MM.1S (cell line): Measurements from ENCODE around the gene RFC3.

Experiments
- DNase-seq: peaks from one replicate; pipeline ENCODE4 v3.0.0-alpha.2; 2015
- H2AFZ ChIP-seq: fragments of 300-600 bp; sonication (generic); 2 replicates; pipeline ENCODE4 v1.6.0; 2016; ENCODE audit warnings: antibody characterized with exemption, low read length
- H3F3A ChIP-seq: fragments of 300-600 bp; sonication (generic); 2 replicates; pipeline ENCODE4 v1.6.1; 2016; ENCODE audit warnings: mild to moderate bottlenecking, antibody characterized with exemption, low read length, moderate library complexity, mixed read lengths; ENCODE audit not compliant: insufficient read depth
- H3K27ac ChIP-seq: fragments of 300-600 bp; sonication (generic); 2 replicates; pipeline ENCODE4 v1.5.1; 2016; ENCODE audit warnings: mild to moderate bottlenecking, low read length
- H3K27me3 ChIP-seq: fragments of 300-600 bp; sonication (generic); replicated peaks from 2 replicates; pipeline ENCODE4 v1.6.0; 2016; ENCODE audit warnings: low read length; ENCODE audit not compliant: insufficient read depth
- H3K36me3 ChIP-seq: fragments of 300-600 bp; sonication (generic); replicated peaks from 2 replicates; pipeline ENCODE4 v1.6.1; 2016; ENCODE audit warnings: mild to moderate bottlenecking, low read length, mixed read lengths; ENCODE audit not compliant: insufficient read depth
- H3K4me1 ChIP-seq: fragments of 300-600 bp; sonication (generic); 2 replicates; pipeline ENCODE4 v1.6.1; 2016; ENCODE audit warnings: low read length, mixed read lengths
- H3K4me2 ChIP-seq: fragments of 300-600 bp; sonication (generic); 2 replicates; pipeline ENCODE4 v1.6.0; 2016; ENCODE audit warnings: low read depth, low read length
- H3K4me3 ChIP-seq: fragments of 300-600 bp; sonication (generic); 2 replicates; pipeline ENCODE4 v1.5.1; 2016; ENCODE audit warnings: low read length, mixed read lengths
- H3K79me2 ChIP-seq: fragments of 300-600 bp; sonication (generic); 2 replicates; pipeline ENCODE4 v1.6.1; 2016; ENCODE audit warnings: mixed run types, low read length, mixed read lengths
- H3K9ac ChIP-seq: fragments of 300-600 bp; sonication (generic); 2 replicates; pipeline ENCODE4 v1.6.1; 2016; ENCODE audit warnings: low read length, mixed read lengths
- H3K9me2 ChIP-seq: fragments of 300-600 bp; sonication (generic); replicated peaks from 2 replicates; pipeline ENCODE4 v1.6.1; 2016; ENCODE audit warnings: mild to moderate bottlenecking, low read length, mixed read lengths; ENCODE audit not compliant: insufficient read depth
- H3K9me3 ChIP-seq: fragments of 300-600 bp; sonication (generic); replicated peaks from 2 replicates; pipeline ENCODE4 v1.6.1; 2016; ENCODE audit warnings: mild to moderate bottlenecking, low read length, mixed read lengths; ENCODE audit not compliant: insufficient read depth
- H4K20me1 ChIP-seq: fragments of 300-600 bp; sonication (generic); 2 replicates; pipeline ENCODE4 v1.6.1; 2016; ENCODE audit warnings: mild to moderate bottlenecking, low read length, moderate library complexity, mixed read lengths; ENCODE audit not compliant: insufficient read depth
- CTCF ChIP-seq: fragments of 300-600 bp; sonication (generic); IDR thresholded peaks from 2 replicates; pipeline ENCODE4 v1.5.1; 2016; ENCODE audit warnings: antibody characterized with exemption, low read length, mixed read lengths
- EZH2 ChIP-seq: fragments of 300-600 bp; sonication (generic); optimal IDR thresholded peaks from 2 replicates; pipeline ENCODE3; 2017; ENCODE audit warnings: low read depth, mild to moderate bottlenecking, antibody characterized with exemption, low read length, mixed read lengths
- EZH2phosphoT487 ChIP-seq: fragments of 300-600 bp; sonication (generic); IDR thresholded peaks from 2 replicates; pipeline ENCODE4 v1.6.1; 2018; ENCODE audit warnings: antibody characterized with exemption, low read length

The RFC3 gene

GRCh38 chr13:33872005-33872351, 54.0 kb downstream of the RFC3 start:
- no peaks in the 10 kb centered on the region for H3F3A ChIP-seq
- no peaks in the 10 kb centered on the region for H3K4me1 ChIP-seq
- TF ChIP-seq EZH2phosphoT487 (no peak), CTCF (no peak), EZH2 (no peak)
- H2AFZ ChIP-seq: no peak overlapping the region
- no peaks in the 10 kb centered on the region for H3K9me2 ChIP-seq
- no peak overlapping the region for H3K27ac ChIP-seq
- no peaks in the 10 kb centered on the region for H3K79me2 ChIP-seq
- no peaks in the 10 kb centered on the region for H3K36me3 ChIP-seq
- DNase-seq: no peak
- no peak overlapping the region for H3K4me3 ChIP-seq
- H3K9me3 ChIP-seq: no peaks in the 10 kb centered on the region
- no peak overlapping the region for H3K4me2 ChIP-seq
- no peaks in the 10 kb centered on the region for H3K27me3 ChIP-seq
- H3K9ac ChIP-seq: no peak overlapping the region
- H4K20me1 ChIP-seq: no peaks in the 10 kb centered on the region

- H3K9ac ChIP-seq: no peak overlapping the region
- no peaks in the 10 kb centered on the region for H3K9me3 ChIP-seq
Measured at GRCh38 chr13:33873251-33873908, 55.4 kb downstream of the RFC3 start.

GRCh38 chr13:33874871-33875270, 56.9 kb downstream of the RFC3 start:
- TF ChIP-seq EZH2phosphoT487 (no peak), EZH2 (no peak)
- no peaks in the 10 kb centered on the region for H3K4me1 ChIP-seq
- no peak overlapping the region for H2AFZ ChIP-seq
- H3K79me2 ChIP-seq: no peaks in the 10 kb centered on the region
- no peaks in the 10 kb centered on the region for H4K20me1 ChIP-seq
- no peaks in the 10 kb centered on the region for H3K9me2 ChIP-seq
- no peaks in the 10 kb centered on the region for H3F3A ChIP-seq
- H3K4me2 ChIP-seq: no peak overlapping the region
- no peaks in the 10 kb centered on the region for H3K36me3 ChIP-seq
- no peak overlapping the region for H3K4me3 ChIP-seq
- no peaks in the 10 kb centered on the region for H3K27me3 ChIP-seq
- no peak overlapping the region for H3K27ac ChIP-seq
- no peak overlapping the region for H3K9ac ChIP-seq
- no peaks in the 10 kb centered on the region for H3K9me3 ChIP-seq
- DNase-seq: no peak

More at GRCh38 chr13:33873251-33873908, 55.4 kb downstream of the RFC3 start:
- Histone ChIP-seq H2AFZ (no peak overlapping the region), H3K4me3 (no peak overlapping the region), H3K9me2 (no peaks in the 10 kb centered on the region), H3K4me1 (no peaks in the 10 kb centered on the region), H4K20me1 (no peaks in the 10 kb centered on the region), H3K36me3 (no peaks in the 10 kb centered on the region), H3K4me2 (no peak overlapping the region), H3K27me3 (no peaks in the 10 kb centered on the region), H3K79me2 (no peaks in the 10 kb centered on the region), H3K27ac (no peak overlapping the region), H3F3A (no peaks in the 10 kb centered on the region)
- TF ChIP-seq EZH2phosphoT487: no peak
- no peak for TF ChIP-seq EZH2
- TF ChIP-seq CTCF: no peak
- DNase-seq: no peak

- Histone ChIP-seq H3K9me3 (no peaks in the 10 kb centered on the region), H2AFZ (no peak overlapping the region), H3K9ac (no peak overlapping the region), H4K20me1 (no peaks in the 10 kb centered on the region), H3K4me2 (no peak overlapping the region), H3K4me3 (no peak overlapping the region), H3K79me2 (no peaks in the 10 kb centered on the region), H3K9me2 (no peaks in the 10 kb centered on the region), H3K27ac (no peak overlapping the region), H3K36me3 (no peaks in the 10 kb centered on the region), H3F3A (no peaks in the 10 kb centered on the region), H3K4me1 (no peaks in the 10 kb centered on the region), H3K27me3 (no peaks in the 10 kb centered on the region)
- TF ChIP-seq CTCF: no peak
- no peak for TF ChIP-seq EZH2phosphoT487
- TF ChIP-seq EZH2: no peak
- no peak for DNase-seq
Measured at GRCh38 chr13:33875618-33876401, 57.9 kb downstream of the RFC3 start.
